SU-DHL-6 (cell line): ENCODE data around the gene ZNF487.

ENCODE experiments used
- H2AFZ ChIP-seq: fragments of 200-600 bp; sonication (generic); 2 replicates; pipeline ENCODE4 v1.6.1; 2014; ENCODE audit warnings: low read depth, mild to moderate bottlenecking, moderate library complexity, mixed read lengths, antibody characterized with exemption, low read length; ENCODE audit not compliant: severe bottlenecking
- H3F3A ChIP-seq: fragments of 200-600 bp; shearing (Covaris generic); 2 replicates; pipeline ENCODE4 v1.6.0; 2016; ENCODE audit warnings: antibody characterized with exemption, mild to moderate bottlenecking; ENCODE audit not compliant: insufficient read depth
- H3K27ac ChIP-seq: fragments of 200-600 bp; sonication (generic); 2 replicates; pipeline ENCODE4 v1.5.1; 2016; ENCODE audit warnings: low read depth, mild to moderate bottlenecking, low read length, moderate library complexity, mixed read lengths
- H3K27me3 ChIP-seq: fragments of 200-600 bp; sonication (generic), shearing (Covaris generic); 2 replicates; pipeline ENCODE4 v1.6.0; 2014; ENCODE audit warnings: mild to moderate bottlenecking, low read length
- H3K36me3 ChIP-seq: fragments of 200-600 bp; sonication (generic); 2 replicates; pipeline ENCODE4 v1.6.1; 2014; ENCODE audit warnings: mild to moderate bottlenecking, low read length, mixed read lengths
- H3K4me2 ChIP-seq: fragments of 300-600, 200-600 bp; shearing (Covaris generic), sonication (generic); 2 replicates; pipeline ENCODE4 v1.6.0; 2014; ENCODE audit warnings: low read length, low read depth, mild to moderate bottlenecking; ENCODE audit not compliant: poor library complexity, severe bottlenecking
- H3K4me3 ChIP-seq: fragments of 200-600 bp; sonication (generic); 2 replicates; pipeline ENCODE4 v1.5.1; 2014; ENCODE audit warnings: antibody characterized with exemption, low read length, mild to moderate bottlenecking, mixed read lengths; ENCODE audit not compliant: insufficient read depth, poor library complexity, severe bottlenecking
- H3K79me2 ChIP-seq: fragments of 200-600 bp; sonication (generic); 2 replicates; pipeline ENCODE4 v1.6.1; 2014; ENCODE audit warnings: mild to moderate bottlenecking, low read length, moderate library complexity; ENCODE audit not compliant: insufficient read depth
- H3K9ac ChIP-seq: fragments of 200-600 bp; sonication (generic); 2 replicates; pipeline ENCODE4 v1.7.0; 2014; ENCODE audit warnings: mild to moderate bottlenecking, low read length
- H3K9me2 ChIP-seq: fragments of 200-600 bp; sonication (generic); replicated peaks from 2 replicates; pipeline ENCODE4 v1.6.1; 2014; ENCODE audit warnings: low read length; ENCODE audit not compliant: insufficient read depth
- H3K9me3 ChIP-seq: fragments of 200-600 bp; sonication (generic); 2 replicates; pipeline ENCODE4 v1.6.1; 2014; ENCODE audit warnings: low read length, mixed read lengths; ENCODE audit not compliant: insufficient read depth
- H4K20me1 ChIP-seq: fragments of 200-600 bp; sonication (generic); 2 replicates; pipeline ENCODE4 v1.6.1; 2014; ENCODE audit warnings: low read depth, mild to moderate bottlenecking, antibody characterized with exemption, low read length, moderate library complexity, mixed read lengths
- CTCF ChIP-seq: fragments of 200-600 bp; sonication (generic); IDR thresholded peaks from one replicate; pipeline ENCODE4 v1.5.1; 2017; ENCODE audit warnings: antibody characterized with exemption, mild to moderate bottlenecking, low read length, moderate library complexity; ENCODE audit not compliant: insufficient read depth, poor library complexity, severe bottlenecking
- EZH2phosphoT487 ChIP-seq: fragments of 200-600 bp; sonication (generic), shearing (Covaris generic); conservative IDR thresholded peaks from 2 replicates; pipeline ENCODE4 v1.6.1; 2018; ENCODE audit warnings: mild to moderate bottlenecking, antibody characterized with exemption, low read length, moderate library complexity, mixed read lengths

ZNF487 gene

GRCh38 chr10:43408331-43408709, 28.6 kb upstream of the ZNF487 start:
- Histone ChIP-seq H3K9me2 (no peaks in the 10 kb centered on the region), H3K4me2 (peak overlapping the region; percentile 78), H3K27me3 (no peaks in the 10 kb centered on the region), H3K79me2 (peaks cover 60% of the 10 kb centered on the region), H3K4me3 (peak overlapping the region; percentile 86), H3K36me3 (peaks cover 11% of the 10 kb centered on the region), H3F3A (peaks cover 37% of the 10 kb centered on the region), H3K9ac (peak overlapping the region; percentile 100), H3K27ac (peak overlapping the region; percentile 96), H4K20me1 (peaks cover 12% of the 10 kb centered on the region; the same call in 1 of the 2 replicates), H2AFZ (no peak overlapping the region), H3K9me3 (no peaks in the 10 kb centered on the region)
- TF ChIP-seq CTCF (no peak), EZH2phosphoT487 (no peak)

GRCh38 chr10:43408710-43409384, 28.1 kb upstream of the ZNF487 start, which contains the start of gene HNRNPF:
Gene HNRNPF, minus strand, starts transcription at chr10:43409186. Its CDS starts 21,302 bp downstream, at chr10:43387884.
- Histone ChIP-seq H3K36me3 (peaks cover 7% of the 10 kb centered on the region; the same call in 1 of the 2 replicates), H3K27ac (peak within 1 kb of the TSS; percentile 96), H3K79me2 (peaks cover 54% of the 10 kb centered on the region), H3K9me3 (no peaks in the 10 kb centered on the region), H3F3A (peaks cover 32% of the 10 kb centered on the region), H4K20me1 (0 out of 2 replicates have a peak, but pooled peaks cover 10% of the 10 kb centered on the region), H3K9me2 (no peaks in the 10 kb centered on the region), H3K9ac (peak within 1 kb of the TSS; percentile 100), H2AFZ (no peak within 1 kb of the TSS), H3K27me3 (no peaks in the 10 kb centered on the region), H3K4me2 (peak within 1 kb of the TSS; percentile 78), H3K4me3 (peak within 1 kb of the TSS; percentile 86)
- TF ChIP-seq CTCF (no peak), EZH2phosphoT487 (no peak)

DNA sequence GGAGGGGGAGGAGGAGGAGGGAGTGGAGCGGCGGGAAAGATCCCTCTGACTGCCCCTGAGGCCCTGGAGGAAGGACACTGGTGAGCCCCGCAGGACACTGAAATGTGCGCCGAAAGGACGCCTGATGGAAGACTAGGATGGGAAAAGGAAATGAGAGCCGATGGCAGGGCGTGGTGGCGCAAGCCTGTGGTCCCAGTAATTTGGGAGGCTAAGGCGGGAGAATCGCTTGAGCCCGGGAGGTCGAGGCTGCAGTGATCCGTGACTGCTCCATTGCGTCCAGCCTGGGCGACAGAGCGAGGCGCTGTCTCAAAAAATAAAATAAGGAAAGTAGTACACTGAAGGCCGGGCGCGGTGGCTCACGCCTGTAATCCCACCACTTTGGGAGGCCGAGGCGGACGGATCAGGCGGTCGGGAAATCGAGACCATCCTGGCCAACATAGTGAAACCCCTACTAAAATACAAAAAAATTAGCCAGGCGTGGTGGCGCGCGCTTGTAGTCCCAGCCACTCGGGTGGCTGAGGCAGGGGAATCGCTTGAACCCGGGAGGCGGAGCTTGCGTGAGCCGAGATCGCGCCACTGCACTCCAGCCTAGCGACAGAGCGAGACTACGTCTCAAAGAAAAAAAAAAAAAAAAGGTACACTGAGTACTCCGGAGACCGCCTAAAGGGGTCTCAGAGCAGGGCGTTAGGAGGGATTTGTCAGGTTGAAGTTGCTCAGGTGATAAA, 27.4 kb upstream of the ZNF487 start:
- Histone ChIP-seq H3K9ac (peak overlapping the region; percentile 100), H2AFZ (no peak overlapping the region), H3K9me2 (no peaks in the 10 kb centered on the region)

More for the DNA sequence above, 27.4 kb upstream of the ZNF487 start:
- Histone ChIP-seq H3K4me3 (peak overlapping the region; percentile 86), H3K79me2 (peaks cover 47% of the 10 kb centered on the region), H3K9me3 (no peaks in the 10 kb centered on the region), H4K20me1 (0 out of 2 replicates have a peak, but pooled peaks cover 6% of the 10 kb centered on the region), H3K27me3 (no peaks in the 10 kb centered on the region), H3K4me2 (peak overlapping the region; percentile 78), H3K36me3 (peaks cover 7% of the 10 kb centered on the region; the same call in 1 of the 2 replicates), H3F3A (peaks cover 29% of the 10 kb centered on the region), H3K27ac (peak overlapping the region; percentile 96)
- TF ChIP-seq CTCF (no peak), EZH2phosphoT487 (no peak)
